ENCODE measurements around the gene TMEM17.

Gene TMEM17

GRCh38 chr2:62511636-62512035 lies 5.6 kb upstream of the TMEM17 start:
- DNase-seq (ENCODE audit: low spot score): no peak

DNA sequence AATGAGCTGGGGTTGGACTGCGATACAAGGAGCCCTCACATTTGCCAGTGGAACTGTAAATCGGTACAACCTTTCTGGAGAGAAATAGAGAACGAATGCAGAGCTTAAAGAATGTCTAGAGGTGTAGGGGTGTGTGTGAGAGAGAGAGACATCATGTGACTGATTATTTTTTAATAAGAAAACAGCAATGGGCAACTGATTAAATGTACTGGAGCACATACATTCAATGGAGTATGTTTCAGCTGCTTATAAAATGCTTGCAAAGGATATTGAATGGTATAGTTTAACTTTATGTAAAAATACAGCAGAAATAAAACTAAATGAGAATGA lies 391 bp upstream of the TMEM17 start:
- no peak for DNase-seq (ENCODE audit: low spot score)

DNA sequence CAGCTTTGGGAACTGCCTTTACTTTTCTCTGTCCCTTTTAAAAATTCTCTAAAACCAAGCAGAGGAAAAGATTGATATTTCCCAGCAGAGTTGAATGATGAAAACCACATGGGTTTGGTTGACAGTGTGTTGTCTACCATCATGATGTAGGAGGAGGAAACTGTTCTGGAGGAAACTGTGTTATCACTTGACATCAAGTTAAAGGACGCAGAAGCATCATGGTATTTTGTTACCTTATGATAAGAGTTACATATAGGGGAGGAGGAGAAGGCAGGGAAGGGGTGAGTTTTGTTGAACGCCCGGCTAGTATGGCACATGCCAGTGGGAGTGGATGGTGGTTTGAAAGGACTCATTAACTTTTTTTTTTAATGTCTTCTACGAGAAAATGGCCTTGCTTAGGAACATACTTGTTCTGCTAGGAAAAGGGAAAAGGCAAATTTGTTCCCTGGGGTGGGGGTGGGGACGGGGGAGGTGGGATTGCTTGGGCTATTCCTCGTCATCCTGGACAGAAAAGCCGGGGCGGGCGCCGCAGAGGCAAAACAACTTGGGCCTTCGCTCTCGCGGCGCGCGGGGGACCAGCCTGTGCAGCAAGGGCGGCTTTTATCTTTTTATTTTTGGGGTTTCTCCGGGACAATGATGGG lies 766 bp downstream of the TMEM17 start:
- DNase-seq (ENCODE audit: low spot score): no peak

DNA sequence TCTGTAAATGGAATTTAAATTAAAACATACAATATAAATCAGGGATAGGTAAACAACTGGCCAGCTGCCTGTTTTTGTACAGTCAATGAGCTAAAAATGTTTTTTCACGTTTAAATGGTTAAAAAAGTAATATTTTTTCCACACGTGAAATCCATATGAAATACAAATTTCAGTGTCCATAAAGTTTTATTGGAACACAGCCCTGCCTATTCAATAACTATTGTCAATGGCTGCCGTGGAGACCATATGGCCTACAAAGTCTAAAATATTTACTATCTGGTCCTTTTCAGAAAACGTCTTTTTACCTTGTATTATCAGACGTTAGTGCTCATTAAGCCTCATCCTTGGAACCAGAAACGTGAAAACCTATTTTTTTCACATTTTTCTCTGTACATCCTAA lies 1.3 kb downstream of the TMEM17 start:
- DNase-seq (ENCODE audit: low spot score): no peak

DNA sequence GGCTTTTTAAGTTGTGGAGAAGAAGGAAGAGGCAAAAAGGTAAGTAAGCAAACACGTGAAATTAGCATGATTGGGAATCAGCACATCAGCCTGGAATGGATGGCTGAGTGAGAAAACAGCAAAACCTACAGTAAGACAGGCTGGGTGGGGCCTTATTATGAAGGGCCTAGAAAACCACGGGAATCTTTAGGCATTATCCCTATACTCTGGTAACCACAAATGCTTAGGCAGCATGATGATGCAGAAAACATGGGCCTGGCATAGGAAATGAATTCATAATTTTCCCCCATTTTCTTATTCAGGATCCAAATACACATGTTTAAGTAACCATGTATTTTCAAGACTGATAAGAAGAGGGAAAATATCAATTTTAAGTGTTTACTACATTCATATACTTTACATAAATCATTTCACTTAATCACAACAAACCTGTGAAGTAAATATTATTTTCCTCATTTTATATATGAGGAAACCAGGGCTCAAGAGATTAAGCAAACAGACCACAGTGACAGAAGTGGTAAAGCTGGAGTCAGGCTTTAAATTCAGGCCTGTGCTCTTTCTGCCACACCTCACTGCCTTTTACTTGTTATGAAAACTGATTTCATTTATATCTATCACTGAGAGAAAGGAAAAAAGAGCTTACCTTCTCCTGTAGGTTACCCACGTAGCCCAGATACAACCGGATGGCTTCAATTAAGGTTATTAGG lies 4.0 kb downstream of the TMEM17 start:
- no peak for DNase-seq (ENCODE audit: low spot score)

DNA sequence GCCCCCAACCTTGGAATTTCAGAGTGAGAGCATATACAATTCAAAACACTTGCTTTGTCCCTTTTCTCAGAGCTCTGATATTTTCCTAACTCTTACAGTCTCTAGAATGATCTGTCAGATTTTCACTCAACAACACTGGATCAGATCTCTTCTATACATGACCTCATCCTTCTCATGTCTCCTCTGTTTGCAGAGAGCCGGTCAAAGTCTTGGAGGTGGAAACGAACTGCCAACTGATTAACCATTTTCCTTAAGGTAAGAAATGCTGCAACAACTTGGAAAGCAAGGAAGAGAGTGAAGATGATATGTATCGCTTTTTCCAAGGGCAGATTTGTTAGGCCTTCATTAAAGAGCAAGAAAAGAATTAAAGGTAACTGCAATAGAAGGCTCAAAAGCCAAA lies 4.9 kb downstream of the TMEM17 start:
- DNase-seq (ENCODE audit: low spot score): no peak

DNA sequence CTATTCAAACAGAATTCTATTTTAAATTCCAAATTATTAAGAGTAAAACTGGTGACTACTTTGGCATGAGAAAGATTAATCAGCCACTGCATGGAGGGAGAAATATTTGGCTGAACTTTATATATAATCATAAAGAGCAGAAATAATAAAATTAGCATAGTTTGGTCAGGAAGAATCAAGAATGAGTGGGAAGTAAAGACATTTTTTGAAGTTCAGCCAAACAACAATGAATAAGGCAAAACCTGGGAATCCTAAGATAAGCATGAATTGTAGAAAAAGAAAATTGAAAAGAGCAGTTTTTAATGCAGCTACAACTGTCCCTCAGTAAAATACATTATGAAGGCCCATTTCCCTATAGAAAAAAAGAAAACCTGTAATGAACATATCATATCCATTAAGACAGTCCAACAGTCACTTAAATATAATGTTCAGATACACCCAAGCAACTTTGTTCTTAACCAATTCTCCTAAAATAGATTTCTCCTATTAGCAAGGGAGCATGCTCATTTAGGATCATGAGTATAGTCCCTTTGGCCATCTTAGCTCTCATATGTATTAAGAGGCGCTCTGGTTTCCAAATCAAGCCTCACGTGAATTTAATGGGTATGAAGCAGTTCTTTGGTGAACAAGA lies 6.5 kb downstream of the TMEM17 start:
- DNase-seq (ENCODE audit: low spot score): no peak

GRCh38 chr2:62498739-62499138 lies 7.3 kb downstream of the TMEM17 start:
- no peak for DNase-seq (ENCODE audit: low spot score)

DNA sequence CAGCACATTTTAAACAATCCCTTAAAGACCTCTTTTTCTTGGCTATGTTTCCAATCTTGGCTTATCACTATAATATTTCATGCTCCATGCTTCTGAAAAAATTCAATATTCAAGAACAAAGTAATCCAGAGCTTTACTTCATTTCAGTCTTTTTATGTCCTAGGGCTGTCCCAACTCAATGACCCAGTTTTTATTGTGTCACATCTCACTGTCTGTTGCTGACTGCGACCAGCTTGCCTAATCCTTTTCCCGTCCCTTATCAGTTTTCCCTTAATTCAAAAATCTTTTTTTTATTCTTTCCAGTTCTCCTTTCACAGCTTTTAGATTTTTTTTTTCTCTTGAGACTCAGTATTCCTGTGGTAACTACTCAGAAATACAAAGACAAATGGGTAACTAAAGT lies 10.2 kb downstream of the TMEM17 start:
- no peak for DNase-seq (ENCODE audit: low spot score)

DNA sequence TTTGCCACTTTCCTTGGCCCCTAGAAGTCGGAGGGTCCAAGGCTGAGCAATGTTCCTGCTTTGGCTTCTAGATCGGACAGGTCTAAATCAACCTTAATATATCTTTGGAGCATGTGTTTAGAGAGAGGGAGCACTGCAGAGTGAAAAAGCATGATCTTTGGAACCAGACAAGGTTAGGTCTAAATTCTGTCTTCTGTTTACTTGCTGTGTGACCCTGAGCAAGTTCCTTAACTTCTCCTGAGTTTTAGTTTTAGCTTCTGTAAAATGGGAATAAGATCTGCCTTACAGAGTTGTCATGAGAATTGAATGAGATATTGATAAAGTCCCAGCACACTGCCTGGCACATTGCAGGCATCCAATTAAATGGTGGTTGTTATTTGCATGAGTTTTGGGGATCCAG lies 13.9 kb downstream of the TMEM17 start:
- no peak for DNase-seq (ENCODE audit: low spot score)

GRCh38 chr2:62489702-62490101 lies 16.3 kb downstream of the TMEM17 start:
- DNase-seq (ENCODE audit: low spot score): no peak

GRCh38 chr2:62489162-62489561 lies 16.8 kb downstream of the TMEM17 start:
- peak; percentile 64 for DNase-seq (ENCODE audit: low spot score)

DNA sequence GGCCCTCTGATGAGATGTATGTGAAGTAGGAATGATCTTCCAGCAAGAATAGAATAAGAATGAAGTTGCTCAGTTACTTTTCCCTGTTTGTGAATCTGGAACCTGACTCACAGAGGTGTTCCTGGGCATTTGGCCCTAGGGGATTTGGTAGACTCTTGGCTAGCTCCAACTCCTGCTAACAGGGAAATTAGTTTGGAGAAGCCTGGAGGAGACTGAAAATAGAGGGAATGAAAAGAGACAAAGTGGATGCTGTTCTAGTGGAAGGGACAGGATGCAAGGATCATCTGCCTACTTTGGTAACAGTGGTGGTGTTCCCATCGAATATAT lies 19.6 kb downstream of the TMEM17 start:
- DNase-seq (ENCODE audit: low spot score): no peak

DNA sequence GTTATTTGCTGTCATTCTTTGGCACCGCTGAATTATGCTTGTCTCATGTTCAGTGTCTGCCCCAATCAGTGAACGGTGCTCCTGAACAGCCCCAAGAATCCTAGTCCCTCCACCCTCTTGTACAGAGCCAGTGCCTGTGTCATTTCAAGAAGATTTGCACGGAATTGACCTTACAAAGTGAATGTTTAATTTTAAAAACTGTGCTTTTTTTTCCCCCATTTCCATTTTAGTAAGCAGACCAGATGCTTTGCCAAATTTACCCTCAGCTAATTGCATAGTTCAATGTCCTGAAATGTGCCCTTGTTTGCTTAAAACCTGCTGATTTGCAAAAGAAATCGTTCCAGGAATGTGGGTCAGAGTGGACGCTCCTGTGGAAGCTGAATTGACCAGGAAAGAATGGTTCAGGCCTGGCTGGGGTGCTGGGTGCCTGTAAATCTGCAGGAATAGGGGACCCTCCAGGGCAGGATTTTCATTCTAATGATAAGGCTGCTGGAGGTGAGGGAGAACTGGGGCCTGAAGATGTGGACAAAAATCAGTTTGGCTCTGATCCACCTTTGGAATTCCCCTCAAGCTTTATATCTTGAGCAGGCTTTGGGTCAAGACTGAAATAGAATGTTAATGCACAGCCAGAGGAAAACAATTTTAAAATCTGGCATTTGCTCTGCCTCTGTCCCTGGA lies 20.1 kb downstream of the TMEM17 start:
- no peak for DNase-seq (ENCODE audit: low spot score)

- DNase-seq (ENCODE audit: low spot score): no peak
These were observed 23.2 kb downstream of the TMEM17 start for GRCh38 chr2:62482558-62483352.

GRCh38 chr2:62479917-62480316 lies 26.1 kb downstream of the TMEM17 start:
- DNase-seq (ENCODE audit: low spot score): no peak

GRCh38 chr2:62478093-62478580 lies 27.9 kb downstream of the TMEM17 start:
- no peak for DNase-seq (ENCODE audit: low spot score)

- no peak for DNase-seq (ENCODE audit: low spot score)
These were observed 28.4 kb downstream of the TMEM17 start for GRCh38 chr2:62477573-62477972.

- peak; percentile 56 for DNase-seq (ENCODE audit: low spot score)
These were observed 30.6 kb downstream of the TMEM17 start for GRCh38 chr2:62475172-62476011.

DNA sequence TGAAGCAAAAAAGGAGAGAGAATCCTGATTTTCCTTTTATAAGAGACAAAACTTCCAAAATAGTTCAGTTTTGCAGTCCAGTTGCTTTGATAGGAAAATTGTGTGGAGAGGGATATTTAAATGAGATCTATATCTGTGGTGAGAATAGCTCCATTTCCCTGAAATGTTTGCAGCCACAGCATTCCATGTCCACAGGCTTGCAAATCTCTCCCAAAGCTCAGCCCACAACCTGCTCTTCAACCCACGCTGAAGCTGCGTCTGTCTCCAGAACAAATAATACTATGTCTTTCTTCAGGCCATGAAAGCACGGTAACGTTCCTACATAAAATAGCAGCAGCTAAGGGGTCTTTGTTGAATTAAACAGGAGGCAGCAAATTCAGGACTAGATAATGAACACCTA lies 31.8 kb downstream of the TMEM17 start:
- DNase-seq (ENCODE audit: low spot score): no peak

- no peak for DNase-seq (ENCODE audit: low spot score)
These were observed 32.7 kb downstream of the TMEM17 start for GRCh38 chr2:62473246-62473827.

Measured in AG20443 (cell line).